ENCODE measurements around the gene GPR152. TPM values are rescaled to one million over a fixed set of nuclear protein-coding genes. Genes with fewer than 3 reads are reported as not detected.
"Not testable (repeated sequence)": the region's sequence is repeated elsewhere in the genome, so short reads cannot be mapped to it uniquely, and the experiment has no call there.

The GPR152 gene
- total RNA-seq, 5 donors from 2014 or later (not counting 1 experiment from before 2014, with no cell fraction given), result 0.19 TPM; not detected in 4

- Histone ChIP-seq H3K36me3 (ENCODE audit: control insufficient read depth in 2 of 2, extremely low read depth in 1 of 2, insufficient read depth in 1 of 2, low read length in 1 of 2) (peaks cover 20 to 56% of the 10 kb centered on the region in 2 donors), H3K4me3 (ENCODE audit: control insufficient read depth in 1 of 2, extremely low read depth in 1 of 2, low read length in 1 of 2) (no peak overlapping the region), H3K27me3 (replicated peaks in 1 of 2; ENCODE audit: control insufficient read depth in 2 of 2, extremely low read depth in 1 of 2, insufficient read depth in 2 of 2, low read length in 1 of 2) (no peaks in the 10 kb centered on the region), H3K4me1 (ENCODE audit: control insufficient read depth in 1 of 2, extremely low read depth in 1 of 2, insufficient read depth in 2 of 2, low read length in 2 of 2) (peaks cover 28 to 89% of the 10 kb centered on the region in 2 experiments), H3K9me3 (no peaks in the 10 kb centered on the region), H3K27ac (ENCODE audit: low read length) (no peak overlapping the region)
- Mint-ChIP-seq H3K4me1 (peaks cover 56 to 78% (median 64%) of the 10 kb centered on the region in 3 donors), H3K36me3 (peaks cover 12% of the 10 kb centered on the region), H3K27me3 (no peaks in the 10 kb centered on the region), H3K27ac (peak overlapping the region; percentile 81 to 83), H3K9me3 (no peaks in the 10 kb centered on the region), H3K4me3 (peak overlapping the region in 2 of 3 donors; percentile 21 to 53)
- no peak for DNase-seq
- ChIA-PET POLR2A (interaction anchor here in 1 of 2 donors (0.7 kb wide), 1 partner anchor 200 kb away, joined by 9 read pairs; no protein-coding TSS in a partner anchor), CTCF (interaction anchor here in 1 of 2 donors (0.6 to 1.5 kb wide), 3 partner anchors 12 to 34 kb away, joined by 3 read pairs; partner anchors contain the start of genes CORO1B and PPP1CA)
- no peak for ATAC-seq (replicated peaks in 1 of 4)
- WGBS (ENCODE audit: insufficient coverage), result 92% methylated on average over 14 of the region's 24 CpGs
Measured at GRCh38 chr11:67431346-67432249, 20.9 kb downstream of the GPR152 start.

- ATAC-seq (replicated peaks in 1 of 4) (no peak), DNase-seq (no peak)
- Histone ChIP-seq H3K4me3 (ENCODE audit: control insufficient read depth in 1 of 2, extremely low read depth in 1 of 2, low read length in 1 of 2) (no peak overlapping the region), H3K4me1 (ENCODE audit: control insufficient read depth in 1 of 2, extremely low read depth in 1 of 2, insufficient read depth in 2 of 2, low read length in 2 of 2) (peaks cover 20 to 73% of the 10 kb centered on the region in 2 experiments), H3K27me3 (replicated peaks in 1 of 2; ENCODE audit: control insufficient read depth in 2 of 2, extremely low read depth in 1 of 2, insufficient read depth in 2 of 2, low read length in 1 of 2) (no peaks in the 10 kb centered on the region), H3K9me3 (no peaks in the 10 kb centered on the region), H3K36me3 (ENCODE audit: control insufficient read depth in 2 of 2, extremely low read depth in 1 of 2, insufficient read depth in 1 of 2, low read length in 1 of 2) (peaks cover 20 to 40% of the 10 kb centered on the region in 2 donors), H3K27ac (ENCODE audit: low read length) (no peak overlapping the region)
- WGBS (ENCODE audit: insufficient coverage), result 95% methylated on average over 3 of the region's 11 CpGs
- ChIA-PET CTCF (interaction anchor here (0.6 to 2.7 kb wide), 4 partner anchors 9 to 1456 kb away, joined by 3 to 8 read pairs (median 5); partner anchors contain the start of gene PPP1CA (in 1 of the 2)), POLR2A (interaction anchor here in 1 of 2 donors (0.6 kb wide), 2 partner anchors 14 to 196 kb away, joined by 3 to 4 read pairs; no protein-coding TSS in a partner anchor)
- Mint-ChIP-seq H3K4me3 (peak overlapping the region; percentile 56 to 98 (median 97)), H3K36me3 (peaks cover 9% of the 10 kb centered on the region), H3K9me3 (no peaks in the 10 kb centered on the region), H3K27me3 (no peaks in the 10 kb centered on the region), H3K27ac (peak overlapping the region in 1 of 2 donors; percentile 98), H3K4me1 (peaks cover 49 to 69% (median 59%) of the 10 kb centered on the region in 3 donors)
Measured at GRCh38 chr11:67429722-67430121, 22.8 kb downstream of the GPR152 start.

GRCh38 chr11:67429038-67429668 is 23.4 kb downstream of the GPR152 start:
- Mint-ChIP-seq H3K4me3 (peak overlapping the region; percentile 94 to 98 (median 97)), H3K27ac (peak overlapping the region; percentile 85 to 98), H3K27me3 (no peaks in the 10 kb centered on the region), H3K9me3 (no peaks in the 10 kb centered on the region), H3K4me1 (peaks cover 53 to 67% (median 54%) of the 10 kb centered on the region in 3 donors), H3K36me3 (peaks cover 9% of the 10 kb centered on the region)
- peaks cover 20 to 34% of the 10 kb centered on the region in 2 donors for H3K36me3 ChIP-seq (ENCODE audit: control insufficient read depth in 2 of 2, extremely low read depth in 1 of 2, insufficient read depth in 1 of 2, low read length in 1 of 2)
- peak overlapping the region; percentile 66 to 99 for H3K4me3 ChIP-seq (ENCODE audit: control insufficient read depth in 1 of 2, extremely low read depth in 1 of 2, low read length in 1 of 2)
- H3K27me3 ChIP-seq (replicated peaks in 1 of 2; ENCODE audit: control insufficient read depth in 2 of 2, extremely low read depth in 1 of 2, insufficient read depth in 2 of 2, low read length in 1 of 2), result no peaks in the 10 kb centered on the region
- H3K9me3 ChIP-seq, result no peaks in the 10 kb centered on the region
- H3K4me1 ChIP-seq (ENCODE audit: control insufficient read depth in 1 of 2, extremely low read depth in 1 of 2, insufficient read depth in 2 of 2, low read length in 2 of 2), result peaks cover 14 to 72% of the 10 kb centered on the region in 2 experiments
- ChIA-PET CTCF (interaction anchor here (0.6 to 2.7 kb wide), 5 partner anchors 8 to 1455 kb away, joined by 3 to 9 read pairs (median 7); partner anchors contain the start of genes PPP1CA (in 1 of the 2) and PTPRCAP (in 1 of the 2)), POLR2A (interaction anchor here in 1 of 2 donors (0.6 kb wide), 3 partner anchors 10 to 195 kb away, joined by 3 to 4 read pairs (median 3); no protein-coding TSS in a partner anchor)
- H3K27ac ChIP-seq (ENCODE audit: low read length), result peak overlapping the region; percentile 81
- WGBS (ENCODE audit: insufficient coverage), result 40% methylated on average over 11 of the region's 12 CpGs
- ATAC-seq (replicated peaks in 1 of 4), result no peak
- DNase-seq, result peak in 1 of 35 experiments; percentile 2

- ATAC-seq (replicated peaks in 1 of 4), result peak; percentile 80 to 86 (median 85)
- Mint-ChIP-seq H3K27ac (peak within 1 kb of the TSS; percentile 96 to 98), H3K27me3 (no peaks in the 10 kb centered on the region), H3K9me3 (no peaks in the 10 kb centered on the region), H3K36me3 (peaks cover 9% of the 10 kb centered on the region), H3K4me1 (peaks cover 47 to 59% (median 48%) of the 10 kb centered on the region in 3 donors), H3K4me3 (peak within 1 kb of the TSS; percentile 94 to 98 (median 97))
- Histone ChIP-seq H3K36me3 (ENCODE audit: control insufficient read depth in 2 of 2, extremely low read depth in 1 of 2, insufficient read depth in 1 of 2, low read length in 1 of 2) (peaks cover 19 to 26% of the 10 kb centered on the region in 2 donors), H3K27ac (ENCODE audit: low read length) (peak within 1 kb of the TSS; percentile 81), H3K9me3 (no peaks in the 10 kb centered on the region), H3K4me3 (ENCODE audit: control insufficient read depth in 1 of 2, extremely low read depth in 1 of 2, low read length in 1 of 2) (peak within 1 kb of the TSS; percentile 66 to 99), H3K4me1 (ENCODE audit: control insufficient read depth in 1 of 2, extremely low read depth in 1 of 2, insufficient read depth in 2 of 2, low read length in 2 of 2) (peaks cover 9 to 64% of the 10 kb centered on the region in 2 experiments), H3K27me3 (replicated peaks in 1 of 2; ENCODE audit: control insufficient read depth in 2 of 2, extremely low read depth in 1 of 2, insufficient read depth in 2 of 2, low read length in 1 of 2) (no peaks in the 10 kb centered on the region)
- DNase-seq, result peak; percentile 95 to 100 (median 99)
- WGBS (ENCODE audit: insufficient coverage), result under 1% methylated on average over 55 of the region's 68 CpGs
- POLR2A ChIA-PET, result interaction anchor here in 1 of 2 donors (0.6 kb wide), 1 partner anchor 9 kb away, joined by 3 read pairs; no protein-coding TSS in a partner anchor
- CTCF ChIA-PET, result interaction anchor here in 1 of 2 donors (0.7 to 2.7 kb wide), 3 partner anchors 9 to 27 kb away, joined by 3 to 9 read pairs (median 7); partner anchors contain the start of genes PPP1CA and PTPRCAP
Measured at GRCh38 chr11:67428052-67429001, 24.2 kb downstream of the GPR152 start, which contains the start of gene RPS6KB2. Gene RPS6KB2, plus strand, starts transcription at chr11:67428494. Its CDS starts 52 bp downstream, at chr11:67428546.

GRCh38 chr11:67427364-67427859 is 25.1 kb downstream of the GPR152 start:
- H3K36me3 Mint-ChIP-seq; H3K27me3 Mint-ChIP-seq; H3K9me3 ChIP-seq; H3K27me3 ChIP-seq (replicated peaks in 1 of 2; ENCODE audit: control insufficient read depth in 2 of 2, extremely low read depth in 1 of 2, insufficient read depth in 2 of 2, low read length in 1 of 2); H3K9me3 Mint-ChIP-seq; DNase-seq: not testable (repeated sequence)
- CTCF ChIA-PET, result interaction anchor here in 1 of 2 donors (2.6 to 2.7 kb wide), 2 partner anchors 12 to 26 kb away, joined by 7 to 9 read pairs; partner anchors contain the start of gene PPP1CA
- POLR2A ChIA-PET, result interaction anchor here in 1 of 2 donors (0.6 kb wide), 1 partner anchor 25 kb away, joined by 4 read pairs; no protein-coding TSS in a partner anchor
- WGBS (ENCODE audit: insufficient coverage), result 88% methylated on average over 9 of the region's 19 CpGs
- peaks cover 11 to 16% of the 10 kb centered on the region in 2 donors for H3K36me3 ChIP-seq (ENCODE audit: control insufficient read depth in 2 of 2, extremely low read depth in 1 of 2, insufficient read depth in 1 of 2, low read length in 1 of 2)
- Mint-ChIP-seq H3K4me3 (peak overlapping the region; percentile 94 to 98 (median 97)), H3K4me1 (peaks cover 41 to 58% (median 47%) of the 10 kb centered on the region in 3 donors), H3K27ac (peak overlapping the region; percentile 96 to 98)
- peak overlapping the region; percentile 66 to 99 for H3K4me3 ChIP-seq (ENCODE audit: control insufficient read depth in 1 of 2, extremely low read depth in 1 of 2, low read length in 1 of 2)
- H3K4me1 ChIP-seq (ENCODE audit: control insufficient read depth in 1 of 2, extremely low read depth in 1 of 2, insufficient read depth in 2 of 2, low read length in 2 of 2), result peaks cover 9 to 58% of the 10 kb centered on the region in 2 experiments
- H3K27ac ChIP-seq (ENCODE audit: low read length), result peak overlapping the region; percentile 74
- ATAC-seq (replicated peaks in 1 of 4), result peak in 1 of 4 experiments; percentile 4

Data from T-cell (primary cell).